NB4 (cell line): Measurements from ENCODE around the gene XK.

Source experiments
- DNase-seq: peaks from one replicate; pipeline ENCODE4 v3.0.0; 2010; ENCODE audit warnings: low read depth
- H3K4me3 ChIP-seq: one replicate; pipeline ENCODE4 v1.5.1; 2011; ENCODE audit warnings: mild to moderate bottlenecking, low read depth, low read length, moderate library complexity
- CTCF ChIP-seq: IDR thresholded peaks from one replicate; pipeline ENCODE4 v1.5.1; 2012; ENCODE audit warnings: low read depth, low read length
- MYC ChIP-seq: IDR thresholded peaks from 2 replicates; pipeline ENCODE4 v1.6.1; 2011; ENCODE audit warnings: low read depth, low read length
- POLR2A ChIP-seq: IDR thresholded peaks from 2 replicates; pipeline ENCODE4 v1.6.1; 2011; ENCODE audit warnings: mild to moderate bottlenecking; ENCODE audit not compliant: insufficient read length; ENCODE audit errors: extremely low read depth
- TF ChIP-seq, protein P1 (sequence below): IDR thresholded peaks from 2 replicates; pipeline ENCODE4 v1.6.1; 2011; ENCODE audit warnings: low read depth, low read length

Gene XK

DNA sequence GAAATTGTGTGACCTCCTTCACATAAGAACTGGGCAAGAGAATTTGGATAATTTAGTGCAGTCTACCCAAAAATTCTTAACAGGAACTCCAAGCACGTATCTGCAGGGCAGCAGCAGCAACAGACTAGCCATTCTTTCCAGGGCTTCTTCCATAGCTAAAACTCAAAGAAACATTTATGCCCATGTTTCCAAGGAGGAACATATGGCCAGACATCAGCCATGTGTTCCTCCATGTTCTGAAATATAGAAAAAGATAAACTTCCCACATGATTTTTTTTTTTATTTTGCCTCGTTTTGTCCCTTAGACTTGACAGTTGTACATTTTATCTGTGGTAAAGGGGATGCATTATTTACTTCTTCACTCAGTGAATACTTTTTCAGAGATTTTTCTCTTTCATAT is 66.7 kb downstream of the XK start:
- no peak for DNase-seq
- TF ChIP-seq CTCF (no peak), MYC (no peak), POLR2A (no peak)
- TF ChIP-seq, protein P1, sequence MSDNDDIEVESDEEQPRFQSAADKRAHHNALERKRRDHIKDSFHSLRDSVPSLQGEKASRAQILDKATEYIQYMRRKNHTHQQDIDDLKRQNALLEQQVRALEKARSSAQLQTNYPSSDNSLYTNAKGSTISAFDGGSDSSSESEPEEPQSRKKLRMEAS, result no peak
- H3K4me3 ChIP-seq, result no peak overlapping the region

DNA sequence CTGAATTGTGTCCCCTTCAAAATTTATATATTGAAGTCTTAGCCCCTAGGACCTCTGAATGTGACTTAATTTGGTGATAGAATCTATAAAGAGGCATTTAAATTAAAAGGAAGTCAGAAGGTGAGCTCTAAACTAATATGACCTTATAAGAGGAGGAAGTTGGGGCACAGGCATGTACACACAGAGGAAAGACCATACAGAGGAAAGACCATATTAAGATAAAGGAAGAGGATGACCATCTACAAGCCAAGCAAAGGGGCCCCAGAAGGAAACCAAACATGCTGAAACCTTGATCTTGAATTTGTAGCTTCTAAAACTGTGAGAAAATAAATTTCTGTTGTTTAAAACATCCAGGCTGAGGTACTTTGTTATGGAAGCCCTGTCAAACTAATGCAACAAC is 67.3 kb downstream of the XK start:
- no peak overlapping the region for H3K4me3 ChIP-seq
- TF ChIP-seq, protein P1, result no peak
- TF ChIP-seq MYC, result no peak
- no peak for TF ChIP-seq CTCF
- TF ChIP-seq POLR2A, result no peak
- peak; percentile 80 for DNase-seq

- TF ChIP-seq, protein P1, result peak; percentile 86
- TF ChIP-seq CTCF (no peak), POLR2A (no peak)
- peak; percentile 94 for DNase-seq
- no peak overlapping the region for H3K4me3 ChIP-seq
These were observed 67.8 kb downstream of the XK start for GRCh38 chrX:37753384-37753783.

DNA sequence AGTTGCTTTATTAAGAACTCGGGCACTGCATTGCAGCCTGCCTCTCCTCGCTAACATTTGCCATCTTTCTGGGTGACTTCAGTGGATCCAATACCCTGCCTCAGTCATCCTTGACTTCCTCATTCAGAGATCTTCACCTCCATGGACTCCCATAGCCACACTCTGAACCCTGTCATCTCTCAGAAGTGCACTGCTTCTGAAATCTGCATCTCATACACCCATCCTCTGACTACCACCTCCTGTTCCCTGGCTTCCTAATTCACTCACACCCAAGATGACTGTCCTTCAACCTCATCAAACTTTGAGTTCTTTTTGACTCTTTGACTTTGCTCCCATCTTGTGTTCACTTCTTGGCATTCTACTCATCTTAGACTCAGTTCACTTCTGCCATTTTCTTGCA is 68.9 kb downstream of the XK start:
- no peak for TF ChIP-seq MYC
- no peak for TF ChIP-seq CTCF
- TF ChIP-seq POLR2A, result no peak
- peak; percentile 35 for DNase-seq

GRCh38 chrX:37755025-37755424 is 69.4 kb downstream of the XK start:
- TF ChIP-seq, protein P1, result no peak
- TF ChIP-seq MYC, result no peak
- no peak for TF ChIP-seq POLR2A
- TF ChIP-seq CTCF, result no peak
- peak; percentile 92 for DNase-seq
- H3K4me3 ChIP-seq, result no peak overlapping the region

More for the DNA sequence above, 68.9 kb downstream of the XK start:
- no peak overlapping the region for H3K4me3 ChIP-seq

- no peak overlapping the region for H3K4me3 ChIP-seq
- DNase-seq, result peak; percentile 36
- no peak for TF ChIP-seq MYC
- TF ChIP-seq POLR2A, result no peak
- TF ChIP-seq CTCF, result no peak
- TF ChIP-seq, protein P1, result no peak
These were observed 71.5 kb downstream of the XK start for GRCh38 chrX:37757082-37757481.
